RPMI8226 (cell line): ENCODE results near the gene SUCNR1.
"Not testable (repeated sequence)": the region's sequence is repeated elsewhere in the genome, so short reads cannot be mapped to it uniquely, and the experiment has no call there.

Experiments
- DNase-seq: peaks from one replicate; pipeline ENCODE4 v3.0.0-alpha.2; 2015

Gene SUCNR1

GRCh38 chr3:151874079-151874478, 636 bp downstream of the SUCNR1 start:
- DNase-seq: not testable (repeated sequence)

DNA sequence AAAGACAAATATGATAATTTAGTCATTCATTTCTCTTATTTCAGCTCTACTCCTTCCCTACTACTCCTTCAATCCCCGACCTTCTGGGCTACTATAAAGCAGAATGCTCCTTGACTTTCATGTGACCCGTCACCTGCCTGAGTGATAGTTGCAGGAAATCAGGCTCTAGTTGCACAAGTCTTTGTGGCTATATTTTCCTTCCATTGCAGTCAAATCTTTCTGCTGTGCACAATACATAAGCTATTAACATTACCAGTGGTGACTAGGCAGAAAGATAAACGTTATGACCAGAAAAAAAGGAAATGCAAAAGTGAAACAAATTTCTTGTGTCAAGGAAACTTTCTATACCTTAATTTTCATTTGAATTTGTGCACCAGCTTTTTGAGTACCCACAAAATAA, 2.3 kb downstream of the SUCNR1 start:
- DNase-seq: peak; percentile 39

GRCh38 chr3:151877269-151877668, 3.8 kb downstream of the SUCNR1 start:
- no peak for DNase-seq

DNA sequence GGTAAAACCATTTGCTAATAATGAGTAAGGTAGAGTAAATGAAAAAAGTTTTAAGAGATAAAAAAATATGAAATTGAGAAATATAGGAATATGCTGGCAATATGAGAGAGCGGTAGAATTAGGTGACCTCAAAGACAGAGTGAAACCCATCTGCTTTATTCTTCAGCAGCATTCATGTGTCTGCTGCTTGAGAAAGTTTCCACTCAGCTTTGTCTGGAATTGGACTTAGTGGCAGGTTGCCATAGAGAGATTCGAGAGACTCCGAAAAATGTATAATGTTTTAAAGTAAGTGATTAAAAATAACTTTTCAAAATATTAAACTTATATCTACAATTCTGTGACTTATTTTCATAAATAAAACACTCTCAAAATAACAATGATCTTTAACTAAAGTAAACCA, 5.0 kb downstream of the SUCNR1 start:
- no peak for DNase-seq

- DNase-seq: no peak
Measured at GRCh38 chr3:151879037-151879436, 5.6 kb downstream of the SUCNR1 start.

DNA sequence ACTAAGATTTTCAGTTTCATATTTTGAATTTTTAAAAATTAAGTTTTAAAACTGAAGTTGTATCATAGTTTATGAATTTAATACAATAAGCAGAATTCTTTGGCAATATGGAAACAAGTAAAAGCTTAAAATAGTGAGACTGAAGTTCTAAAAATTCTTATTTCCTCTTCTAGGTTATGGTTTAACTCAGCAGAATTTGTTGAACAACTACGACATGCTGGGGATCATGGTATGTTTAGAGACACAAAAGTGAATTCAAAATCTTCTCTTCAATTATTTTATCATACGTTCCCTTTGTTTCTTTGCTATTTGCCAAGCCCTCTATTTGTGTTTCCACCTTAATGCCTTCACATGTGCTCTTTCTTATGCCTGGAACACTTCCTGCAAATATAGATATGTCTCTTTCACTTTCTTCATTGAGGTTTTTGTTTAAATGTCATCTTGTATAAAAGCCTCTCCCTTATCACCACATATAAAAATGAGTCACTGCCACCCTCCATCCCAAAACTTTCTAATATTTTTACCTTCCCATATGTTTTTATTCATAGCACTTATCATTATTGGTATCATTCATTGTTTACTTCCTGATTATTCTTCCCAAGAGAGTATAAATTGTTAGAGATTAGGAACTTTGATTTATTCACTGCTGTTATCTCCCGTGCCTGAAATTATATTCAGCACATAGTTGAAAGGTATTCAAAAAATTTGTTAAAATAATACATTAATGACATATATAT, 6.4 kb downstream of the SUCNR1 start:
- DNase-seq: no peak

DNA sequence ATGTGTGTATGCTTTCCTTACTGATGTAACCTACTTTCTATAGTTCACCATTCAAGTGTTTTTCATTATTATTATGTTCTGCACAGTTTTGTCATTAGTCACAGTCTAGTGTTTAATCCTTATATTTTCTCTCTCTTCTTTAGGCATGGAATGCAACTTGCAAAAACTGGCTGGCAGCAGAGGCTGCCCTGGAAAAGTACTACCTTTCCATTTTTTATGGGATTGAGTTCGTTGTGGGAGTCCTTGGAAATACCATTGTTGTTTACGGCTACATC, 6.9 kb downstream of the SUCNR1 start:
- no peak for DNase-seq

DNA sequence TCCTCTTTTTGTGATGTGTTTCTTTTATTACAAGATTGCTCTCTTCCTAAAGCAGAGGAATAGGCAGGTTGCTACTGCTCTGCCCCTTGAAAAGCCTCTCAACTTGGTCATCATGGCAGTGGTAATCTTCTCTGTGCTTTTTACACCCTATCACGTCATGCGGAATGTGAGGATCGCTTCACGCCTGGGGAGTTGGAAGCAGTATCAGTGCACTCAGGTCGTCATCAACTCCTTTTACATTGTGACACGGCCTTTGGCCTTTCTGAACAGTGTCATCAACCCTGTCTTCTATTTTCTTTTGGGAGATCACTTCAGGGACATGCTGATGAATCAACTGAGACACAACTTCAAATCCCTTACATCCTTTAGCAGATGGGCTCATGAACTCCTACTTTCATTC, 7.7 kb downstream of the SUCNR1 start:
- no peak for DNase-seq

GRCh38 chr3:151885397-151885796, 12.0 kb downstream of the SUCNR1 start:
- not testable (repeated sequence) for DNase-seq

DNA sequence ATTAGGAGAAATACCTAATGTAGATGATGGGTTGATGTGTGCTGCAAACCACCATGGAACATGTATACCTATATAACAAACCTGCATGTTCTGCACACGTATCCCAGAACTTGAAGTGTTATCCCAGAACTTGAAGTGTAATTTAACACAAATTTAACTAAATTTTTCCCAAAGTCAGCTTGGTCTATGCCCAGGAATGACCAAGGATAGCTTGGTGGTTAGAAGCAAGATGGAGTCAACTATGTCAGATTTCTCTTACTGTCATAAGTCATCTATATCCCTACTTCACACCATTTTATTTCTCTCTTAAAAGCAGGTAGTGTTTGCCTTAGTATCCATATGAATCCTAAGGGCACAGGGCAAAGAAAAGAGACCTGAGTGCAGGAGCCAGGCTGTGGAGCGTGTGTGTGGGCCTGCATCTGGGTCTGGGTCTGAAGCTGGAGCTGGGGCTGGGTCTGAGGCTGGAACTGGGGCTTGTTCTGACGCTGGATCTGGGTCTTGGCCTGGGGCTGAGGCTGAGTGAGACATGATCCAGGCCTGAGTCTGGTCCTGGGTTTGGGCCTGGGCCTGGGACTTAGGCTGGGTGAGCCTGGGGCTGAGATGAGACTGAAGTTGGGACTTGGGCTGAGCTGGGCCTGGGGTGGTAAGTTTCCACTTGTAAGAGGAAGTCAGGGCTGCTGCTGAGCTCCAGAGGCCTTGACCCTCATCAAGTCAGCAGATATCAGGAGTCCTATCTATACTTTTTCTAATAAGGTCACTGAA, 14.2 kb downstream of the SUCNR1 start:
- not testable (repeated sequence) for DNase-seq

DNA sequence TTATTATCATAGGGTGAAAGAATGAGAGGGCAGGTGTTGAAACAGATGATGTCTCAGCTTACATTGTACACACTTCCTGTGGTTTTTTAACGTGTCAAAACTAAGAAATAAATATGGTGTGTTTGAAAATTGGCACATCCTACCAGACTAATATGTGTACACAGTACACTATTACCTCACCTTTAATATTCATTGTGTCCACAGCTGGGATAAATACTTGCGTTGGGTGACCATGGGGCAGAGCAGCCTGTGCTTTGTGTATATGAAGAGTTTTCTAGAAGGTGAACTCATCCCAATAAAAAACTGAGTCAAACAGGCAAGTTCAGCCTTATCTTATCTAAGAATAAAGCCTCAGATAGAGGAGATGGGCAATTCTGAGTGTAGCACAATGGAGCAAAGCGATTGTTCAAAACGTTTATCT, 17.3 kb downstream of the SUCNR1 start:
- no peak for DNase-seq

- DNase-seq: no peak
Measured at GRCh38 chr3:151891721-151892120, 18.3 kb downstream of the SUCNR1 start.

DNA sequence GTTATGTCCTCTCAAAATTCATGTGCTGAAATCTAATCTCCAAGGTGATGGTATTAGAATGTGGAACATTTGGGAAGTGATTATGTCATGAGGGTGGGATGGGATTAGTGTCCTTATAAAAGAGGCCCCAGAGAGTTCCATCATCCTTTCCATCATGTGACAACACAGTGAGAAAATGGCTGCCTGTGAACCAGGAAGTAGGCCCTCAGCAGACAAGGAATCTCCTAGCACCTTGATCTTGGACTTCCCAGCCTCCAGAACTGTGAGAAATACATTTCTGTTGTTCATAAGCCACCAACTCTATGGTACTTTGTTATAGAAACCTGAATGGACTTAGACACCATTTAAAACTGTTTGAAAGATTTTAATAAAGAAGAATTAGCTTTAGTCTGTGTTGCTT, 20.8 kb downstream of the SUCNR1 start:
- no peak for DNase-seq

DNA sequence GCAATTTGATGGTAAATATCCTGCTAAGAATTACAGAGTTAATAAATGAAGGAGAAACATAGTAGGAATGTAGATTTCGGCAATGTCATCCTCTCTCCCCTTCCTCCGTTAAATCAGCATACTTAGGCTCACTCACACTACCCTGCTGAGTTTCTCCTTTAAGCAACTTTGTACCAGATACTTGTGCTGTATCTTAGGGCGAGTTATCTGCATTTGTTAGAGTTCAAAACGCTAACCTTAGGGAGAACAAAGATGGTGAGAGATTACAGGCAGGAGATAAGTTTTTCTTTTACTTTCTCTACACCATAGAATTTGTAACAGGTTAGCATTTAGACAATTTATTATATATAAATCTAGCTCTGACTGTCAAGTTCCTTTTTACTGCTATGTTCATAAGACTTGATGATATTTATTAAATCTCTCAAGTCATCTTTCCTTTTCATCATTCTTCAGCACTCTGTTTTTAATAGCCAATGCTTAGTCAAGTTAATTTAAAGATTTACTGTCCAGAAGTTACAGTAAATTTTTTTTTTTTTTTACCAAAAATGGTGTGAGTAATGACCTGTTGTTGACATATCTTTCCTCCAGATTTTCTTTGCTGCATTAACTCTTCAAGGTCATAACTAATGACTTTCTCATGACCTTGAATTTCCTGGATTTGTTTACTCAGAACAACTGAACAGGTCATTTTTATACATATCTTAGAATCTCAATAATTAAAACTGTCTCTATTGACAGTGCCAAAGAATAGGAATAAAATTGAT, 22.2 kb downstream of the SUCNR1 start:
- no peak for DNase-seq

GRCh38 chr3:151896246-151897012, 23.0 kb downstream of the SUCNR1 start:
- no peak for DNase-seq

- DNase-seq: not testable (repeated sequence)
Measured at GRCh38 chr3:151898121-151898520, 24.7 kb downstream of the SUCNR1 start.

- DNase-seq: not testable (repeated sequence)
Measured at GRCh38 chr3:151898564-151899261, 25.3 kb downstream of the SUCNR1 start.

GRCh38 chr3:151899996-151900395, 26.6 kb downstream of the SUCNR1 start:
- DNase-seq: no peak

GRCh38 chr3:151900460-151900859, 27.0 kb downstream of the SUCNR1 start:
- DNase-seq: no peak

- no peak for DNase-seq
Measured at GRCh38 chr3:151900884-151901643, 27.6 kb downstream of the SUCNR1 start.

DNA sequence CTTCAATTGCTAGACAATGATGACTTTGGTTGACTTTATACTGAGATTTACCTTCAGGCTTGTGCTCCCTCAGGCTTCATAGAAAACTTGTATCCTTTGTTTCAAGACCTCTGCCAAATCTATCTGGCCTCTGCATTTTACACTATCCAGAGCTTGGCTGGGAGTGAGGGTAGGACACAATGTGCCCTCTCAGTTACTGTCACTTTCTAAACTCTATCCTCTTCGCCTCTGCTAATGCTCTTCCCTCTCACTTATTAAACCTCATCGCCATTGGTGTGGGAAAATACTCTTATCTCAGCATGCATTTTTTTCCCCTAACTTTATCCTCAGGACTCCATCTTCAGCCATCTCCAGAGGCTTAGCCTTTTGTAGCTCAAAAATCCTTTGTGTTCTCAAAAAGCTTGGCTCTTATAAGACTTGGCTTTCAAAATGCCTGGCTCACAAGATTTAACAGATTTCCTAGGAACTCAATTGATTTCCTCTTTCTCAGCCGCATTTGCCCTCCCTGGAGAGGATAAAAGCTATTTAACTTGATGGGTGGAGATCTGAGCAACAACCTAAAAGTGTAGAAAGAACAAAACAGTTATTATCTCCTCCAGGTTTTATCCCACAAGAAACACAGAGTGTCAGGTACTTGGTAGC, 28.3 kb downstream of the SUCNR1 start:
- no peak for DNase-seq
